ENCODE results near the gene CNOT11.
"Not testable (repeated sequence)": the region's sequence is repeated elsewhere in the genome, so short reads cannot be mapped to it uniquely, and the experiment has no call there.

The CNOT11 gene

GRCh38 chr2:101252408-101253012, at the start of gene CNOT11:
Gene CNOT11 (plus strand): TSS chr2:101252886. CDS start chr2:101252965, 79 bp downstream.
- peak within 1 kb of the TSS; percentile 92 for H3K4me3 ChIP-seq (ENCODE audit: low read depth, low read length)
- no peak for TF ChIP-seq CTCF (IDR thresholded peaks at IDR 0.05; ENCODE audit: borderline replicate concordance, insufficient read depth, low read depth, low read length)

- H3K4me3 ChIP-seq (ENCODE audit: low read depth, low read length), result no peak overlapping the region
- TF ChIP-seq CTCF (IDR thresholded peaks at IDR 0.05; ENCODE audit: borderline replicate concordance, insufficient read depth, low read depth, low read length), result 0 out of 2 replicates have a peak, but pooled peaks have one; percentile 2
Observed at GRCh38 chr2:101204400-101205115, 48.1 kb upstream of the CNOT11 start.

- H3K4me3 ChIP-seq (ENCODE audit: low read depth, low read length), result no peak overlapping the region
- TF ChIP-seq CTCF (IDR thresholded peaks at IDR 0.05; ENCODE audit: borderline replicate concordance, insufficient read depth, low read depth, low read length), result peak; percentile 22; the same call in 1 of the 2 replicates
Observed at GRCh38 chr2:101205521-101206479, 46.9 kb upstream of the CNOT11 start.

GRCh38 chr2:101208830-101209229, 43.9 kb upstream of the CNOT11 start:
- no peak for TF ChIP-seq CTCF (IDR thresholded peaks at IDR 0.05; ENCODE audit: borderline replicate concordance, insufficient read depth, low read depth, low read length)
- H3K4me3 ChIP-seq (ENCODE audit: low read depth, low read length), result no peak overlapping the region

- no peak for TF ChIP-seq CTCF (IDR thresholded peaks at IDR 0.05; ENCODE audit: borderline replicate concordance, insufficient read depth, low read depth, low read length)
- H3K4me3 ChIP-seq (ENCODE audit: low read depth, low read length), result no peak overlapping the region
Observed at GRCh38 chr2:101219246-101219645, 33.4 kb upstream of the CNOT11 start.

- H3K4me3 ChIP-seq (ENCODE audit: low read depth, low read length), result not testable (repeated sequence)
Observed at GRCh38 chr2:101220091-101220490, 32.6 kb upstream of the CNOT11 start.

- H3K4me3 ChIP-seq (ENCODE audit: low read depth, low read length), result no peak overlapping the region
- TF ChIP-seq CTCF (IDR thresholded peaks at IDR 0.05; ENCODE audit: borderline replicate concordance, insufficient read depth, low read depth, low read length), result no peak
Observed at GRCh38 chr2:101223814-101224231, 28.9 kb upstream of the CNOT11 start.
